GM12873 (cell line): ENCODE measurements around the gene SELENOO.

Experiments
- CTCF ChIP-seq: IDR thresholded peaks from 2 replicates; pipeline ENCODE4 v1.5.1; 2012; ENCODE audit warnings: low read depth, mild to moderate bottlenecking, moderate library complexity, low read length, control low read depth; ENCODE audit not compliant: insufficient read depth; ENCODE audit errors: missing control alignments

The SELENOO gene

GRCh38 chr22:50200461-50201190, at the start of gene SELENOO:
SELENOO (plus strand) TSS chr22:50201011; CDS start chr22:50201037, 26 bp downstream.
- TF ChIP-seq CTCF: no peak

GRCh38 chr22:50151571-50152537, 49.0 kb upstream of the SELENOO start:
- TF ChIP-seq CTCF: no peak

GRCh38 chr22:50153056-50153755, 47.6 kb upstream of the SELENOO start:
- no peak for TF ChIP-seq CTCF

GRCh38 chr22:50153756-50154140, 47.1 kb upstream of the SELENOO start:
- TF ChIP-seq CTCF: no peak

- TF ChIP-seq CTCF: no peak
Observed at GRCh38 chr22:50157709-50158375, 43.0 kb upstream of the SELENOO start.

- TF ChIP-seq CTCF: no peak
Observed at GRCh38 chr22:50160947-50161346, 39.9 kb upstream of the SELENOO start.
